ENCODE data around the gene DNASE1L3. TPM values are rescaled to one million over a fixed set of nuclear protein-coding genes. Genes with fewer than 3 reads are reported as not detected.

The DNASE1L3 gene
- total and polyA plus RNA-seq, 7 experiments from 2014 or later = 0.66 to 2.6 TPM; not detected in 5

GRCh38 chr3:58223855-58224254 lies 13.1 kb upstream of the DNASE1L3 start:
- ATAC-seq (no peak), DNase-seq (no peak)
- peaks cover 0 to 2% (median 0%) of the 10 kb centered on the region in 7 donors for H3K4me1 Mint-ChIP-seq
- intact Hi-C loops (cut with micrococcal nuclease) = no loop called here
- Histone ChIP-seq H3K27me3 (ENCODE audit: control insufficient read depth in 2 of 2, insufficient read depth in 2 of 2, low read length in 2 of 2) (no peaks in the 10 kb centered on the region), H3K4me3 (ENCODE audit: low read length) (no peak overlapping the region), H3K36me3 (ENCODE audit: control insufficient read depth in 2 of 3, insufficient read depth in 3 of 3, low read length in 3 of 3) (no peaks in the 10 kb centered on the region), H3K27ac (ENCODE audit: low read depth, low read length) (no peak overlapping the region), H3K9me3 (ENCODE audit: control insufficient read depth in 2 of 3, low read length in 3 of 3) (no peaks in the 10 kb centered on the region), H3K4me1 (ENCODE audit: control insufficient read depth in 2 of 2, insufficient read depth in 2 of 2, low read length in 2 of 2) (no peaks in the 10 kb centered on the region)
- H3K36me3 Mint-ChIP-seq = no peaks in the 10 kb centered on the region
- H3K4me3 Mint-ChIP-seq = no peak overlapping the region
- H3K27me3 Mint-ChIP-seq = peaks cover 0 to 18% (median 9%) of the 10 kb centered on the region in 5 donors
- peak overlapping the region in 1 of 9 donors; percentile 57 for H3K27ac Mint-ChIP-seq
- peaks cover 0 to 2% (median 0%) of the 10 kb centered on the region in 11 donors for H3K9me3 Mint-ChIP-seq
- ChIA-PET POLR2A (no interaction called here), CTCF (no interaction called here)

DNA sequence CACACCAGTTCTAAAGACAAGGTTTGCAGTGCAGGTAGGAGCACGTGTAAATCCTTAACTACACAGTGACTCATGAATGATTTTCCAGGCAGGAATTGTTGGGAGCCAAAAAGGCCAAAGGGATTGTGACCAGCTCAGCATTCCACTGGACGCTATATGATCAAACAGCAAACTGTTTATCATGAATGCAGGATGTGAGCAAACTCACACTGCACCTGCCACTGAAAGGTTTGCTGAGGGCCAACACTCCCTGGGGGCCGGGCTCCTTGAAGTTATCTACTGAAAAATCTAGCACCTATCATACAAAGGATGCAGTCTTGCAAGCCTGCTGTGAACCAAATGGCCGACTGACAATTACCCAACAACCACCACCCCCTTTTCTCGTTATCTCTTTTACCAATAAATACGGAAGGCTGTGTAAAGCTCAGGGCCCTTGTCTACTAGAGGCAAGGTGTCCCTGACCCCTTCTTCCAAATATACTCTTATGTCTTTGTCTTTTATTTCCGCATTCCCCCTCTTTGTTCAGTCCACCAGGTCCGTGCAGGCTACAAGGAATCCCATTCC lies 11.5 kb upstream of the DNASE1L3 start:
- H3K36me3 ChIP-seq (ENCODE audit: control insufficient read depth in 2 of 3, insufficient read depth in 3 of 3, low read length in 3 of 3) = no peaks in the 10 kb centered on the region
- intact Hi-C loops (cut with micrococcal nuclease) = no loop called here
- H3K27ac ChIP-seq (ENCODE audit: low read depth, low read length) = no peak overlapping the region
- Mint-ChIP-seq H3K27ac (no peak overlapping the region), H3K9me3 (peaks cover 0 to 2% (median 0%) of the 10 kb centered on the region in 11 donors), H3K4me1 (peaks cover 0 to 5% (median 3%) of the 10 kb centered on the region in 7 donors), H3K27me3 (peaks cover 0 to 15% (median 5%) of the 10 kb centered on the region in 5 donors), H3K36me3 (no peaks in the 10 kb centered on the region), H3K4me3 (no peak overlapping the region)
- ChIA-PET POLR2A (no interaction called here), CTCF (interaction anchor here (0.6 kb wide), 2 partner anchors 18 to 41 kb away, joined by 4 to 5 read pairs; no protein-coding TSS in a partner anchor)
- H3K4me1 ChIP-seq (ENCODE audit: control insufficient read depth in 2 of 2, insufficient read depth in 2 of 2, low read length in 2 of 2) = peaks cover 0 to 3% of the 10 kb centered on the region in 2 donors
- DNase-seq = no peak
- no peak overlapping the region for H3K4me3 ChIP-seq (ENCODE audit: low read length)
- no peaks in the 10 kb centered on the region for H3K27me3 ChIP-seq (ENCODE audit: control insufficient read depth in 2 of 2, insufficient read depth in 2 of 2, low read length in 2 of 2)
- ATAC-seq = no peak
- H3K9me3 ChIP-seq (ENCODE audit: control insufficient read depth in 2 of 3, low read length in 3 of 3) = no peaks in the 10 kb centered on the region

DNA sequence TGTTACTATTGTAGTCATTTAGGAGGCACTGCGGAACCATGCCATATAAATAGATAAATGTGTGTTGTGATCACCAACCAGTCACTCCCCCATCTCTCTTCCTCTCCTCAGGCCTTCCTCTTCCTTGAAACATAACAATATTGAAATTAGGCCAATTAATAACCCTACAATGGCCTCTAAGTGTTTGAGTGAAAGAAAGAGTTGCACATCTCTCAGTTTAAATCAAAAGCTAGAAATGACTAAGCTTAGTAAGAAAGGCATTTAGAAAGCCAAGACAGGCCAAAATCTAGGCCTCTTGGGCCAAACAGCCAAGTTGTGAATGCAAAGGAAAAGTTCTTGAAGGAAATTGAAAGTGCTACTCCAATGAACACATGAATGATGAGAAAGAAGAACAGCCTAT lies 8.1 kb upstream of the DNASE1L3 start:
- no peak overlapping the region for H3K27ac ChIP-seq (ENCODE audit: low read depth, low read length)
- DNase-seq (no peak), ATAC-seq (no peak)
- H3K4me1 Mint-ChIP-seq = peaks cover 0 to 17% (median 7%) of the 10 kb centered on the region in 7 donors
- intact Hi-C loops (cut with micrococcal nuclease) = loop anchor here in 1 of 2 donors (5.0 kb wide), 1 partner anchor 42 kb away; no protein-coding TSS in a partner anchor
- CTCF ChIA-PET = interaction anchor here (1.2 to 3.3 kb wide), 4 partner anchors 14 to 41 kb away, joined by 3 to 19 read pairs (median 8); no protein-coding TSS in a partner anchor
- no peaks in the 10 kb centered on the region for H3K36me3 Mint-ChIP-seq
- H3K4me3 ChIP-seq (ENCODE audit: low read length) = no peak overlapping the region
- no peaks in the 10 kb centered on the region for H3K27me3 ChIP-seq (ENCODE audit: control insufficient read depth in 2 of 2, insufficient read depth in 2 of 2, low read length in 2 of 2)
- H3K9me3 ChIP-seq (ENCODE audit: control insufficient read depth in 2 of 3, low read length in 3 of 3) = no peaks in the 10 kb centered on the region
- H3K27ac Mint-ChIP-seq = no peak overlapping the region
- peaks cover 0 to 3% of the 10 kb centered on the region in 2 donors for H3K4me1 ChIP-seq (ENCODE audit: control insufficient read depth in 2 of 2, insufficient read depth in 2 of 2, low read length in 2 of 2)
- POLR2A ChIA-PET = no interaction called here
- no peaks in the 10 kb centered on the region for H3K36me3 ChIP-seq (ENCODE audit: control insufficient read depth in 2 of 3, insufficient read depth in 3 of 3, low read length in 3 of 3)
- no peak overlapping the region for H3K4me3 Mint-ChIP-seq
- no peaks in the 10 kb centered on the region for H3K9me3 Mint-ChIP-seq
- peaks cover 3 to 11% (median 4%) of the 10 kb centered on the region in 5 donors for H3K27me3 Mint-ChIP-seq

GRCh38 chr3:58217209-58217811 lies 6.5 kb upstream of the DNASE1L3 start:
- ChIA-PET POLR2A (interaction anchor here (0.6 to 1.0 kb wide), 2 partner anchors 22 to 732 kb away, joined by 4 read pairs; no protein-coding TSS in a partner anchor), CTCF (interaction anchor here (0.6 to 3.3 kb wide), 14 partner anchors 10 to 1058 kb away, joined by 3 to 19 read pairs (median 4); no protein-coding TSS in a partner anchor)
- no peaks in the 10 kb centered on the region for H3K36me3 ChIP-seq (ENCODE audit: control insufficient read depth in 2 of 3, insufficient read depth in 3 of 3, low read length in 3 of 3)
- H3K36me3 Mint-ChIP-seq = no peaks in the 10 kb centered on the region
- H3K27me3 Mint-ChIP-seq = peaks cover 3 to 10% (median 4%) of the 10 kb centered on the region in 5 donors
- no peaks in the 10 kb centered on the region for H3K9me3 Mint-ChIP-seq
- peak overlapping the region in 4 of 10 donors; percentile 12 to 45 (median 26) for H3K4me3 Mint-ChIP-seq
- H3K4me3 ChIP-seq (ENCODE audit: low read length) = no peak overlapping the region
- DNase-seq (peak; percentile 21 to 64 (median 52)), ATAC-seq (peak; percentile 86)
- H3K4me1 Mint-ChIP-seq = peaks cover 0 to 17% (median 7%) of the 10 kb centered on the region in 7 donors
- H3K27me3 ChIP-seq (ENCODE audit: control insufficient read depth in 2 of 2, insufficient read depth in 2 of 2, low read length in 2 of 2) = no peaks in the 10 kb centered on the region
- H3K27ac ChIP-seq (ENCODE audit: low read depth, low read length) = no peak overlapping the region
- peaks cover 0 to 3% of the 10 kb centered on the region in 2 donors for H3K4me1 ChIP-seq (ENCODE audit: control insufficient read depth in 2 of 2, insufficient read depth in 2 of 2, low read length in 2 of 2)
- no peak overlapping the region for H3K27ac Mint-ChIP-seq
- intact Hi-C loops (cut with micrococcal nuclease) = loop anchor here (1.0 to 5.0 kb wide), 6 partner anchors 30 to 255 kb away; partner anchors contain the start of gene FLNB (in 2 of the 2)
- H3K9me3 ChIP-seq (ENCODE audit: control insufficient read depth in 2 of 3, low read length in 3 of 3) = no peaks in the 10 kb centered on the region

- H3K9me3 Mint-ChIP-seq = no peaks in the 10 kb centered on the region
- Histone ChIP-seq H3K27ac (ENCODE audit: low read depth, low read length) (no peak overlapping the region), H3K9me3 (ENCODE audit: control insufficient read depth in 2 of 3, low read length in 3 of 3) (no peaks in the 10 kb centered on the region), H3K4me3 (ENCODE audit: low read length) (no peak overlapping the region), H3K27me3 (ENCODE audit: control insufficient read depth in 2 of 2, insufficient read depth in 2 of 2, low read length in 2 of 2) (no peaks in the 10 kb centered on the region), H3K36me3 (ENCODE audit: control insufficient read depth in 2 of 3, insufficient read depth in 3 of 3, low read length in 3 of 3) (no peaks in the 10 kb centered on the region), H3K4me1 (ENCODE audit: control insufficient read depth in 2 of 2, insufficient read depth in 2 of 2, low read length in 2 of 2) (peaks cover 0 to 3% of the 10 kb centered on the region in 2 donors)
- no peak overlapping the region for H3K4me3 Mint-ChIP-seq
- H3K36me3 Mint-ChIP-seq = no peaks in the 10 kb centered on the region
- ATAC-seq (no peak), DNase-seq (no peak)
- POLR2A ChIA-PET = interaction anchor here (0.6 to 1.0 kb wide), 2 partner anchors 23 to 731 kb away, joined by 4 read pairs; no protein-coding TSS in a partner anchor
- peaks cover 3 to 13% (median 4%) of the 10 kb centered on the region in 5 donors for H3K27me3 Mint-ChIP-seq
- intact Hi-C loops (cut with micrococcal nuclease) = loop anchor here (1.0 to 5.0 kb wide), 6 partner anchors 29 to 254 kb away; partner anchors contain the start of gene FLNB (in 2 of the 2)
- no peak overlapping the region for H3K27ac Mint-ChIP-seq
- CTCF ChIA-PET = interaction anchor here (0.6 to 3.3 kb wide), 11 partner anchors 9 to 1057 kb away, joined by 3 to 19 read pairs (median 4); no protein-coding TSS in a partner anchor
- H3K4me1 Mint-ChIP-seq = peaks cover 0 to 17% (median 7%) of the 10 kb centered on the region in 7 donors
Observed at GRCh38 chr3:58216496-58217195, 5.9 kb upstream of the DNASE1L3 start.

GRCh38 chr3:58215317-58216025 lies 4.7 kb upstream of the DNASE1L3 start:
- Histone ChIP-seq H3K27me3 (ENCODE audit: control insufficient read depth in 2 of 2, insufficient read depth in 2 of 2, low read length in 2 of 2) (no peaks in the 10 kb centered on the region), H3K27ac (ENCODE audit: low read depth, low read length) (no peak overlapping the region), H3K9me3 (ENCODE audit: control insufficient read depth in 2 of 3, low read length in 3 of 3) (no peaks in the 10 kb centered on the region), H3K4me1 (ENCODE audit: control insufficient read depth in 2 of 2, insufficient read depth in 2 of 2, low read length in 2 of 2) (peaks cover 0 to 3% of the 10 kb centered on the region in 2 donors), H3K4me3 (ENCODE audit: low read length) (no peak overlapping the region), H3K36me3 (ENCODE audit: control insufficient read depth in 2 of 3, insufficient read depth in 3 of 3, low read length in 3 of 3) (no peaks in the 10 kb centered on the region)
- Mint-ChIP-seq H3K4me3 (no peak overlapping the region), H3K36me3 (no peaks in the 10 kb centered on the region), H3K4me1 (peaks cover 0 to 17% (median 7%) of the 10 kb centered on the region in 7 donors), H3K27ac (peak overlapping the region in 2 of 9 donors; percentile 0 to 21), H3K27me3 (peaks cover 3 to 19% (median 4%) of the 10 kb centered on the region in 5 donors), H3K9me3 (no peaks in the 10 kb centered on the region)
- CTCF ChIA-PET = interaction anchor here (1.5 kb wide), 1 partner anchor 48 kb away, joined by 3 read pairs; no protein-coding TSS in a partner anchor
- ATAC-seq (no peak), DNase-seq (no peak)
- POLR2A ChIA-PET = no interaction called here
- intact Hi-C loops (cut with micrococcal nuclease) = loop anchor here in 1 of 2 donors (5.0 kb wide), 1 partner anchor 38 kb away; no protein-coding TSS in a partner anchor
